GM18526 (cell line): ENCODE measurements around the gene XAGE1A.
"Not testable (repeated sequence)": the region's sequence is repeated elsewhere in the genome, so short reads cannot be mapped to it uniquely, and the experiment has no call there.

Experiments used
- POLR2A ChIP-seq: IDR thresholded peaks from 3 replicates; pipeline ENCODE4 v1.6.1; 2011; ENCODE audit not compliant: insufficient read length; ENCODE audit errors: extremely low read depth

Gene XAGE1A, protein sequence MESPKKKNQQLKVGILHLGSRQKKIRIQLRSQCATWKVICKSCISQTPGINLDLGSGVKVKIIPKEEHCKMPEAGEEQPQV

DNA sequence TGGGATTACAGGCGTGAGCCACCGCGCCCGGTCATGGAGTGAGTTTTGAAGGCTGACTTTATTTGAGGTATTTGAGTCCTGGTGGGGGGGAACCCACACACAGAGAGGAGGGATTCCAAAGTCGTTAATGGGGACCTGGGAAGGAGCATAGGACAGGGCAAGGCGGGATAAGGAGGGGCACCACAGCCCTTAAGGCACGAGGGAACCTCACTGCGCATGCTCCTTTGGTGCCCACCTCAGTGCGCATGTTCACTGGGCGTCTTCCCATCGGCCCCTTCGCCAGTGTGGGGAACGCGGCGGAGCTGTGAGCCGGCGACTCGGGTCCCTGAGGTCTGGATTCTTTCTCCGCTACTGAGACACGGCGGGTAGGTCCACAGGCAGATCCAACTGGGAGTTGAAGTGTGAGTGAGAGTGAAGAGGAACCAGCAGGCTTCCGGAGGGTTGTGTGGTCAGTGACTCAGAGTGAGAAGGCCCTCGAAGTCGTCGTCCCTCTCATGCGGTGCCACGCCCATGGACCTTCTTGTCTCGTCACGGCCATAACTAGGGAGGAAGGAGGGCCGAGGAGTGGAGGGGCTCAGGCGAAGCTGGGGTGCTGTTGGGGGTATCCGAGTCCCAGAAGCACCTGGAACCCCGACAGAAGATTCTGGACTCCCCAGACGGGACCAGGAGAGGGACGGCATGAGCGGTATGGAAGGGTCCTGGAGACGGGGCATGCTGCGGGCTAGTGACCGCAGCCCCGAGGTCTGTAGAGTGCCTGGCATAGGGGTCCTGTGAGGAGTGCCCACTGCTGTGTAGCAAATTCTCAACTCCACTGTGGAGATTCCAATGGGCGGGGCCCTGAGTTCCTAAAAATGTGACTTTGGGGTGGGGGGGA, at the start of gene XAGE1A:
Gene XAGE1A (plus strand): TSS at position 264 of the 874 bp plus-strand sequence. CDS start 1,554 bp downstream, outside the sequence.
- TF ChIP-seq POLR2A: not testable (repeated sequence)

DNA sequence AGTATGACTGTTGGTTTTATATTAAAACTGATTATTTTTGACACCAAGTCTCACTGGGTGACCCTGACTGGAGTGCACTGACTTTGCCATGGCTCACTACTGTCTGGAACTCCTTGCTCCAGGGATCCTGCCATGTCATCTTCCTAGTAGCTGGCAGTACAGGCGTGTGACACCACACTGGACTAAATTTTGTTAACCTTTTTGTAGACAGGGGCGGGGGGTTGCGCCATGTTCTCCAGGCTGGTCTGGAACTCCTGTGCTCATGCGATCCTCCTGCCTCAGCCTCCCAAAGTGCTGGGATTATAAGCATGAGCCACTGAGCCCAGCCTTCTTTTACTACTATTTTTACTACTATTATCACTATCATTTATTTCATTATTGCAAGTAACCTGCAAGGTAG, 8.9 kb downstream of the XAGE1A start:
- TF ChIP-seq POLR2A: no peak

DNA sequence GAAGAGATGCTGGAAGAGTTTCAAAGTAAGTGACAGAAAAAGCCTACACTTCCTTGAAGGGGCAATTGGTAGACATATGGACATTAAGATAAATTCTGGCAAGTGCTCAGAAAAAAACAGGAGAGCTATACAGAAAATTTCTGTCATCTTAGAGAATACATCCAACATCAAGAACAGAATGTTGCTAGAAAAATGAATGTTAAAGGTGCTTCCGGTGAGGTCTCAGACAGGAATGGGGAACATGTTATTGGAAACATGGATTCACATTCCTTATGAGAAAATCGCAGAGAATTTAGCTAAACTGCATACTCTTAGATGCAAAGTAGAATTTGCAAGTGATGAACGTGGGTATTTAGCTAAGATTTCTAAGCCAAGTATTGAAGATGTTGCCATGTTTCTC, 11.7 kb downstream of the XAGE1A start:
- no peak for TF ChIP-seq POLR2A

DNA sequence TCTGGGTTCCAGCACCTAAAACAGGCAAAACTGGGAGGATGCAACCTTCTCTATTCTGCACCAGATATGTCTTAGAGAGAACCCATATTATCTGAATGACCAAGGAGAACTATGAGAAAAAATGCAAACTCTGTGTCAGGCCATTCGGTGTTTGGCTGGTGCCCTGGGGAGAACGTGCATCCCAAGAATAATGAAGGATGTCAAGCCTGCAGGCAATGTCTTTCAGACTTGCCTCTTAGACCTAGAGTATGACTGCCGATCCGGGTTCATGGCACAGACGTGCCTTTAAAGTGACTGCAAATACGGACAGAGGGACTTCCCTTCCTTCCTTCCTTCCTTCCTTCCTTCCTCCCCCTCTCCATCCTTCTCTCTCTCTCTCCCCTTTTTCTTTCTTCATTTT, 14.3 kb downstream of the XAGE1A start:
- no peak for TF ChIP-seq POLR2A

DNA sequence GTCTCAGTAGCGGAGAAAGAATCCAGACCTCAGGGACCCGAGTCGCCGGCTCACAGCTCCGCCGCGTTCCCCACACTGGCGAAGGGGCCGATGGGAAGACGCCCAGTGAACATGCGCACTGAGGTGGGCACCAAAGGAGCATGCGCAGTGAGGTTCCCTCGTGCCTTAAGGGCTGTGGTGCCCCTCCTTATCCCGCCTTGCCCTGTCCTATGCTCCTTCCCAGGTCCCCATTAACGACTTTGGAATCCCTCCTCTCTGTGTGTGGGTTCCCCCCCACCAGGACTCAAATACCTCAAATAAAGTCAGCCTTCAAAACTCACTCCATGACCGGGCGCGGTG, 21.3 kb downstream of the XAGE1A start, which contains the start of gene XAGE1B:
Gene XAGE1B (minus strand): TSS at position 77 of the 339 bp plus-strand sequence. CDS start 1,536 bp downstream, outside the sequence.
- not testable (repeated sequence) for TF ChIP-seq POLR2A

DNA sequence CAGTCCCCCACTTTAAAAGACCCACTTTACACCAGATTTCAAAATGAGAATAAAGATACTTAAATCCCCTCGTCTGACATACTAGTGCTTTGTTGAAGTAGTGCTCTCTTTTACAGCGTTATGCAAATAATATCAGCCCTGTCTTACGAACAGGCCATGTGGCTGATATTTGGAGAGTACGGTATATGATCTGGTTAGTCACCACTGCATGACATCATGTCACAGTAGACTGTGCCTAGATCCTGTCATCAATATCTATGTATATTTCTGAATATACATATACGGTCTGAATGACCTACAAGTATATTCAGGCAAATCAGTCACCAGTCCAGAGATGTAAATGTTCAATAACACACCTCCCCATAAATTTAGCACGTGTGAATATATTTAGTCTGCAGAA, 46.7 kb downstream of the XAGE1A start:
- TF ChIP-seq POLR2A: no peak

GRCh38 chrX:52544147-52544840, 48.7 kb downstream of the XAGE1A start:
- no peak for TF ChIP-seq POLR2A
